ENCODE results near the gene D2HGDH.

DNA sequence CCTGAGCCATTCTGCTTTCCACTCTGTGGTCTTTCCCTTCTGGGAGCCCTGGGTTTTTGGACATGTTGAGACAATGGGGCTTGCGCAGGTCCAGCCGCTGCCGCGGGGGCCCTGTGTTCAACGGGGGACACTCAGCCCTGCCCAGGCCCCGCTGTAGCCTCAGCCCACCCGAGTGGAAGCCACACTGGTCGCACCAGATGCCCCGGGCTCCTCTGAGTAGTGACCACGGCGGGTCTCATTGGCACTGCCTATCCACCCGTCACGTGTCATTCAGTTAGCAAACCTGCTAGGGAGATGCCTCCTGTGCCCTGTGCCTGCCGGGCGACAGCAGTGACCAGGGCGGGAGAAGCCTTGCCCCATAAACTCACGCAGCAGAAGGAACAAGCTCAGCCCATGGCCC, 19.1 kb downstream of the D2HGDH start:
- no peak for TF ChIP-seq CTCF (IDR thresholded peaks at IDR 0.05 in 8 of 11, conservative IDR thresholded peaks at IDR 0.05 in 3 of 11)
- TF ChIP-seq POLR2A (IDR thresholded peaks at IDR 0.05), result no peak

Data from spleen (tissue), 7 donors.